Measurements from ENCODE around the gene NOP9. TPM values are rescaled to one million over a fixed set of nuclear protein-coding genes. Genes with fewer than 3 reads are reported as not detected.

The NOP9 gene
- total RNA-seq, 1 experiment from 2014 or later = 29.8 TPM

DNA sequence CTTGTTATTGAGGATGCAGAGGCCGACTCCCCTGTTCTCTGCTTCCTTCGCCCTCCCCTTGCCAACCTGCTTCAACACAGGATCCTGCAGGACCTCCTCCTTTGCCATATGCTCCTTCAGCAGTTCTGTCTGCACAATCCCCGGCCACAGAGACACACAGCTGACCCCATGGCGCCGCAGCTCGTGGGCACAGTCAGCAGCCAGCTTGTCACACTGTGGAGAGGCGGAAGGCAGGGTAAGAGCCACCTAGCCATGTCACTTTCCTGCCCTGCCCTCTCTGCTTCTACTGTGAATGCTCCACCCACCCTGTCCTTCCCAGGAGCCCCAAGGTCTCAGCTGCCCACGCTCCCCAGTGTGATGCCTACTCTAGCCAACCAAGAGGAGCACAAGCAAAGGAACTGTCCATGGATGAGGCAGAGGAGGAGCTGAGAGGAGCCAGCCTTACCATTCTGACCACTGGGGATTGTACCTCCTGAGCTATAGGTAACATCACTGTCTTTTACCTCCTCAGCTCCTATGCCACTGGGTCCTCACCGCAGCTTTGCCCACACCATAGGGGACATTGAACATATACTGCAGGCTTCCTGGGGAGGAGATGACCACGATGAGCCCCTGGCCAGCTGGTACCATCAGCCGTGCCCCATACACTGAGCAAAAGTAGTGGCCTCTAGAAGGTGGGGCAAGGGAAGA, 7.4 kb upstream of the NOP9 start:
- H3K27ac Mint-ChIP-seq (ENCODE audit: low read depth, unreplicated experiment) = no peak overlapping the region
- H3K4me1 Mint-ChIP-seq (ENCODE audit: insufficient read depth, unreplicated experiment) = peaks cover 19% of the 10 kb centered on the region
- TF ChIP-seq CTCF (IDR thresholded peaks at IDR 0.05; ENCODE audit: unreplicated experiment) = no peak
- H3K27me3 Mint-ChIP-seq (ENCODE audit: insufficient read depth, unreplicated experiment) = no peaks in the 10 kb centered on the region
- intact Hi-C loops (cut with micrococcal nuclease) = no loop called here
- H3K36me3 Mint-ChIP-seq (ENCODE audit: insufficient read depth, unreplicated experiment) = peaks cover 66% of the 10 kb centered on the region
- ChIA-PET CTCF (interaction anchor here (0.6 to 5.5 kb wide), 11 partner anchors 11 to 971 kb away, joined by 3 to 39 read pairs (median 4); partner anchors contain the start of genes CIDEB, LTB4R2, PABPN1 and TINF2), POLR2A (interaction anchor here (1.2 to 4.5 kb wide), 5 partner anchors 10 to 50 kb away, joined by 5 to 33 read pairs (median 13); partner anchors contain the start of genes RABGGTA and TINF2)
- H3K4me3 Mint-ChIP-seq (ENCODE audit: unreplicated experiment) = peak overlapping the region; percentile 30
- no TSS peak for BruUV-seq (replicated peaks)
- DNase-seq (ENCODE audit: unreplicated experiment) = no peak
- no peaks in the 10 kb centered on the region for H3K9me3 Mint-ChIP-seq (ENCODE audit: unreplicated experiment)

GRCh38 chr14:24293525-24293924, 6.1 kb upstream of the NOP9 start:
- intact Hi-C loops (cut with micrococcal nuclease) = no loop called here
- POLR2A ChIA-PET = interaction anchor here (1.6 to 4.5 kb wide), 3 partner anchors 11 to 22 kb away, joined by 5 to 33 read pairs (median 13); partner anchors contain the start of gene RABGGTA

DNA sequence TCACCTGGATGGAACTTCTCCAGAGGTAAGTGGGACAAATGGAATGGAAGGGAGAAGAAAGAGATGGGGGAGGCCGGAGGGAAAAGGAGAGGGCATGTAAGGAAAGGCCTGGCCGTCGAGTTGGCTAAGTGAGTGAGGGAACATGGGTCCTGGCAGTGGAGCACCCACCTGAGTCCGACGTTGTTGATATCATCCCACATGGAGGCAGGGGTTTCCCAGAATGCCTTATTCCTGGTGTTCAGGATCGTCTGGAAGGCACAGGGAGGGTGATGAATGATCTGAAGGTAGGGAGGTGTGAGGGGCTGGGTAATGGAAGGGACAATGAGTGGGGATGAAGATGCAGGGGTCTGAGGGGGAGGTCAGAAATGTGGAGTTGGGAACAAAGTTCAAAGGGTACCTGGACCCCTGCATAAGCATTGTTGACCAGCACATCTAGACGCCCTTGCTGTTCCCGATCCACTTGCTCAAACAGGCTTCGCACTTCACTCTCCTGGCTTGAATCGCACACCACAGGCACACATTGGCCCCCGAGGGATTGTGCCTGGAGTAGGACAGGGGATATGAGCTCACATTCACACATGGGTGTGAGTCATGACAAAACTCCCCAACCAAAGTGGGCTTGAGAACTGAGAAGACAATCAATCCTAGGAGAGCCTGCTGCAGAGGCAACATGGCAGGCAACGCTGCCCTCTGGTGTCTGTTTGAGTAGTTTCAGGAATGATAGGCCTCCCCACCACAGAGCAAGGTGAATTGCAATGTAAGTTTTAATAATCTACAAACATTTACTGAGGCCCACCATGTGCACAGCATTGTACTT, 3.1 kb upstream of the NOP9 start:
- DNase-seq (ENCODE audit: unreplicated experiment) = peak; percentile 93
- Mint-ChIP-seq H3K4me1 (ENCODE audit: insufficient read depth, unreplicated experiment) (peaks cover 33% of the 10 kb centered on the region), H3K36me3 (ENCODE audit: insufficient read depth, unreplicated experiment) (peaks cover 61% of the 10 kb centered on the region), H3K27me3 (ENCODE audit: insufficient read depth, unreplicated experiment) (no peaks in the 10 kb centered on the region), H3K4me3 (ENCODE audit: unreplicated experiment) (peak overlapping the region; percentile 46), H3K9me3 (ENCODE audit: unreplicated experiment) (no peaks in the 10 kb centered on the region), H3K27ac (ENCODE audit: low read depth, unreplicated experiment) (peak overlapping the region; percentile 11)
- no TSS peak for BruUV-seq (replicated peaks)
- intact Hi-C loops (cut with micrococcal nuclease) = loop anchor here (1.0 to 5.0 kb wide), 4 partner anchors 25 to 189 kb away; partner anchors contain the start of genes MDP1 and RABGGTA
- CTCF ChIA-PET = interaction anchor here (0.6 to 11.2 kb wide), 28 partner anchors 9 to 975 kb away, joined by 3 to 414 read pairs (median 6); partner anchors contain the start of genes CHMP4A, CIDEB, GMPR2 and IRF9
- TF ChIP-seq CTCF (IDR thresholded peaks at IDR 0.05; ENCODE audit: unreplicated experiment) = peak; percentile 71
- POLR2A ChIA-PET = interaction anchor here (0.5 to 7.6 kb wide), 22 partner anchors 9 to 685 kb away, joined by 3 to 187 read pairs (median 6); partner anchors contain the start of genes CHMP4A, CIDEB, DCAF11 and GMPR2

More at GRCh38 chr14:24293525-24293924, 6.1 kb upstream of the NOP9 start:
- Mint-ChIP-seq H3K27me3 (ENCODE audit: insufficient read depth, unreplicated experiment) (no peaks in the 10 kb centered on the region), H3K4me1 (ENCODE audit: insufficient read depth, unreplicated experiment) (peaks cover 22% of the 10 kb centered on the region), H3K36me3 (ENCODE audit: insufficient read depth, unreplicated experiment) (peaks cover 68% of the 10 kb centered on the region), H3K9me3 (ENCODE audit: unreplicated experiment) (no peaks in the 10 kb centered on the region), H3K27ac (ENCODE audit: low read depth, unreplicated experiment) (no peak overlapping the region), H3K4me3 (ENCODE audit: unreplicated experiment) (no peak overlapping the region)
- no peak for TF ChIP-seq CTCF (IDR thresholded peaks at IDR 0.05; ENCODE audit: unreplicated experiment)
- BruUV-seq (replicated peaks) = no TSS peak
- CTCF ChIA-PET = interaction anchor here (0.7 to 5.5 kb wide), 8 partner anchors 9 to 51 kb away, joined by 3 to 39 read pairs (median 6); partner anchors contain the start of genes CIDEB, LTB4R2, RABGGTA and TINF2
- DNase-seq (ENCODE audit: unreplicated experiment) = no peak
